Mesenchymal stem cell (in vitro differentiated cells and primary cell): ENCODE data around the gene MB21D2.

Experiments
- DNase-seq: peaks from one replicate; pipeline ENCODE4 v3.0.0-alpha.2; 2013
- H2AFZ ChIP-seq: one replicate; pipeline ENCODE4 v1.6.1; 2013; ENCODE audit warnings: low read depth, mild to moderate bottlenecking, control low read depth, inconsistent platforms, low read length, moderate library complexity
- H2AK5ac ChIP-seq: 2 replicates; pipeline ENCODE4 v1.6.1; 2013; ENCODE audit warnings: low read length, moderate library complexity, mild to moderate bottlenecking, inconsistent platforms; ENCODE audit not compliant: severe bottlenecking
- H2BK120ac ChIP-seq: one replicate; pipeline ENCODE4 v1.6.1; 2013; ENCODE audit warnings: low read depth, mild to moderate bottlenecking, inconsistent platforms, low read length, moderate library complexity
- H2BK12ac ChIP-seq, 2 experiments: one replicate each; pipeline ENCODE4 v1.6.1; 2013; ENCODE audit warnings: inconsistent platforms in 2 of 2, low read length in 2 of 2, mild to moderate bottlenecking in 2 of 2, moderate library complexity in 2 of 2, control low read depth in 1 of 2
- H2BK15ac ChIP-seq: one replicate; pipeline ENCODE4 v1.6.1; 2013; ENCODE audit warnings: mild to moderate bottlenecking, low read depth, inconsistent platforms; ENCODE audit not compliant: poor library complexity, severe bottlenecking
- H2BK5ac ChIP-seq: 2 replicates; pipeline ENCODE4 v1.6.1; 2013; ENCODE audit warnings: low read depth, mild to moderate bottlenecking, low read length, control low read depth, inconsistent platforms; ENCODE audit not compliant: poor library complexity, severe bottlenecking
- H3K14ac ChIP-seq, 2 experiments: one replicate each; pipeline ENCODE4 v1.6.1; 2013; ENCODE audit warnings: inconsistent platforms in 2 of 2, low read length in 2 of 2, control low read depth in 1 of 2, mild to moderate bottlenecking in 1 of 2, moderate library complexity in 1 of 2
- H3K18ac ChIP-seq, 2 experiments: one replicate each; pipeline ENCODE4 v1.6.1; 2013; ENCODE audit warnings: inconsistent platforms in 2 of 2, low read length in 2 of 2, control low read depth in 1 of 2, low read depth in 1 of 2, mild to moderate bottlenecking in 1 of 2
- H3K23ac ChIP-seq, 2 experiments: one replicate each; pipeline ENCODE4 v1.6.1; 2013; ENCODE audit warnings: inconsistent platforms in 2 of 2, low read length in 2 of 2, mild to moderate bottlenecking in 2 of 2, moderate library complexity in 2 of 2, control low read depth in 1 of 2
- H3K27ac ChIP-seq: 2 replicates; pipeline ENCODE4 v1.5.1; 2013; ENCODE audit warnings: mild to moderate bottlenecking, moderate library complexity, low read length, control low read depth, inconsistent platforms; ENCODE audit not compliant: poor library complexity, severe bottlenecking
- H3K27me3 ChIP-seq, 2 experiments: 2 replicates each; pipeline versions ENCODE4 v1.6.1 to v1.7.0; 2013; ENCODE audit warnings: low read length in 2 of 2, mild to moderate bottlenecking in 2 of 2, moderate library complexity in 2 of 2, control low read depth in 1 of 2, inconsistent platforms in 1 of 2; ENCODE audit not compliant: control insufficient read depth in 1 of 2, insufficient read depth in 1 of 2
- H3K36me3 ChIP-seq, 2 experiments: 2 replicates each; pipeline versions ENCODE4 v1.6.1 to v1.7.0; 2013; ENCODE audit warnings: low read length in 2 of 2, control low read depth in 1 of 2, inconsistent platforms in 1 of 2, low read depth in 1 of 2, mild to moderate bottlenecking in 1 of 2; ENCODE audit not compliant: insufficient read depth in 2 of 2, control insufficient read depth in 1 of 2
- H3K4ac ChIP-seq, 2 experiments: one replicate each; pipeline ENCODE4 v1.6.1; 2013; ENCODE audit warnings: inconsistent platforms in 2 of 2, low read length in 2 of 2, mild to moderate bottlenecking in 2 of 2, moderate library complexity in 2 of 2, control low read depth in 1 of 2, low read depth in 1 of 2
- H3K4me1 ChIP-seq: 2 replicates; pipeline ENCODE4 v1.6.1; 2013; ENCODE audit warnings: low read depth, low read length, control low read depth; ENCODE audit not compliant: control insufficient read depth, insufficient read depth
- H3K4me2 ChIP-seq: 2 replicates; pipeline ENCODE4 v1.6.1; 2013; ENCODE audit warnings: low read length, mild to moderate bottlenecking, inconsistent platforms; ENCODE audit not compliant: poor library complexity, severe bottlenecking
- H3K4me3 ChIP-seq, 2 experiments: 2 replicates each; pipeline versions ENCODE4 v1.5.1 to v1.7.0; 2013; ENCODE audit warnings: low read length in 2 of 2, mild to moderate bottlenecking in 2 of 2, control low read depth in 1 of 2, low read depth in 1 of 2; ENCODE audit not compliant: insufficient read depth in 1 of 2
- H3K79me1 ChIP-seq: replicated peaks from 2 replicates; pipeline ENCODE4 v1.6.1; 2013; ENCODE audit warnings: mild to moderate bottlenecking, control low read depth, low read length, inconsistent platforms; ENCODE audit not compliant: poor library complexity, severe bottlenecking
- H3K9ac ChIP-seq: 2 replicates; pipeline ENCODE4 v1.7.0; 2013; ENCODE audit warnings: mild to moderate bottlenecking, low read length, moderate library complexity
- H3K9me3 ChIP-seq: 2 replicates; pipeline ENCODE4 v1.7.0; 2013; ENCODE audit warnings: mild to moderate bottlenecking, low read length; ENCODE audit not compliant: control insufficient read depth
- H4K8ac ChIP-seq: one replicate; pipeline ENCODE4 v1.6.1; 2013; ENCODE audit warnings: inconsistent platforms, mild to moderate bottlenecking, low read length, moderate library complexity
- H4K91ac ChIP-seq: one replicate; pipeline ENCODE4 v1.6.1; 2013; ENCODE audit warnings: mild to moderate bottlenecking, low read length, inconsistent platforms
- WGBS: methylation state at CpG from one replicate; pipeline ENCODE4 v1.1.7; 2013; ENCODE audit warnings: mixed read lengths; 5-methylcytosine and 5-hydroxymethylcytosine counted together

Gene MB21D2

DNA sequence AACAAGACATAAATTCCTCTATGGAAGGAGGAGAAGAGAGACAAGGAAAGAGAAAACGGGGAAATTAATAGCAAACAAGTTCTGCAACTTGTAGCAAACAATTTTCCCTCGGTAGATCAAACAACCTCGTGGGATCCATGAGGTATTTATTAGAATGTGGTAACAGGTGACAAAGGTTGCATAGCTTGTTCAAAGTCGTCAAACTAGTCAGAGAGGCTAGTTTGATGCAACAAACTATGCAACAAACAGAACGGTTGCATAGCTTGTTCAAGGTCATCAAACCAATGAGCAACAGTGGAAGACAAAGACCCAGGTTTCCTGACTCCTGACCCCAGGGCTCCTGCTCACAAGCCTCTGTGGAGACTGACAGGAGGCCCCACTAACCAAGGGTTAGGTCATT is 20.7 kb downstream of the MB21D2 start:
- no peak overlapping the region for H3K4me3 ChIP-seq
- H3K27me3 ChIP-seq: no peaks in the 10 kb centered on the region
- H3K18ac ChIP-seq: no peak overlapping the region
- H3K27ac ChIP-seq: no peak overlapping the region
- no peaks in the 10 kb centered on the region for H3K9me3 ChIP-seq
- H2BK15ac ChIP-seq: no peak overlapping the region
- H4K8ac ChIP-seq: no peak overlapping the region
- no peak overlapping the region for H2BK120ac ChIP-seq
- no peak overlapping the region for H3K4ac ChIP-seq
- 94% methylated on average over 5 of the region's 5 CpGs for WGBS
- H3K4me1 ChIP-seq: peaks cover 8% of the 10 kb centered on the region
- H3K36me3 ChIP-seq: no peaks in the 10 kb centered on the region
- no peak overlapping the region for H3K23ac ChIP-seq
- no peak overlapping the region for H2BK12ac ChIP-seq
- no peak overlapping the region for H4K91ac ChIP-seq
- H2AFZ ChIP-seq: no peak overlapping the region
- H3K9ac ChIP-seq: no peak overlapping the region
- no peak overlapping the region for H3K14ac ChIP-seq
- no peak overlapping the region for H2BK5ac ChIP-seq
- no peak for DNase-seq
- no peak overlapping the region for H3K4me2 ChIP-seq
- peak overlapping the region; percentile 13 for H2AK5ac ChIP-seq
- H3K79me1 ChIP-seq: peaks cover 16% of the 10 kb centered on the region

DNA sequence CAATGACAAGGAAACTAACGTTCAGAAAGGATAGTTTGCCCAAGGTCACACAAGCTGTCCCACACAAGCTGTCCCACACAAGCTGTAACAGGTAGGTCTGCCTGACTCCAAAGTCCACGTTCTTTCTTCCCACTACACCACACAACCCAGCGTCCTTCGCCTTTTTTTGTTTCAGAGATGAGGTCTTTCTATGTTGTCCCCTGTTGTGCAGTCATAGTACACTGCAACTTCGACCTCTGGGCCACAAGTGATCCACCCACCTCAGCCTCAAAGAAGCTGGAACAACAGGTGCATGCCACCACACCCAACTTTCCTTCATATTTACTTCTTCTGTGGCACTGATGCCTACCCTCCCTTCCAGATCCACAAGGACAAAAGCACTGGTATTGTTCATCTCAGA is 21.4 kb downstream of the MB21D2 start:
- Histone ChIP-seq H3K23ac (no peak overlapping the region), H3K36me3 (no peaks in the 10 kb centered on the region), H3K4ac (no peak overlapping the region), H2AK5ac (no peak overlapping the region), H2AFZ (no peak overlapping the region), H3K27ac (no peak overlapping the region), H2BK5ac (no peak overlapping the region), H3K79me1 (peaks cover 17% of the 10 kb centered on the region), H2BK12ac (no peak overlapping the region), H3K18ac (no peak overlapping the region), H2BK15ac (no peak overlapping the region), H2BK120ac (no peak overlapping the region), H4K8ac (no peak overlapping the region), H3K27me3 (no peaks in the 10 kb centered on the region), H3K14ac (no peak overlapping the region), H4K91ac (no peak overlapping the region), H3K9ac (no peak overlapping the region), H3K4me1 (peaks cover 9% of the 10 kb centered on the region), H3K4me3 (no peak overlapping the region), H3K4me2 (no peak overlapping the region), H3K9me3 (no peaks in the 10 kb centered on the region)
- no peak for DNase-seq
- WGBS: 90% methylated on average over 5 of the region's 5 CpGs

- H3K23ac ChIP-seq: no peak overlapping the region
- WGBS: 68% methylated on average over 4 of the region's 5 CpGs
- no peak overlapping the region for H3K9ac ChIP-seq
- H3K4me2 ChIP-seq: no peak overlapping the region
- no peak overlapping the region for H3K4ac ChIP-seq
- H3K27ac ChIP-seq: no peak overlapping the region
- H3K4me1 ChIP-seq: peaks cover 11% of the 10 kb centered on the region
- H3K27me3 ChIP-seq: no peaks in the 10 kb centered on the region
- no peak overlapping the region for H2BK5ac ChIP-seq
- peaks cover 19% of the 10 kb centered on the region for H3K79me1 ChIP-seq
- H3K14ac ChIP-seq: no peak overlapping the region
- peak overlapping the region in 1 of 2 experiments; percentile 9 for H3K18ac ChIP-seq
- no peaks in the 10 kb centered on the region for H3K9me3 ChIP-seq
- no peak overlapping the region for H4K91ac ChIP-seq
- no peaks in the 10 kb centered on the region for H3K36me3 ChIP-seq
- H4K8ac ChIP-seq: no peak overlapping the region
- peak overlapping the region; percentile 9 for H2BK120ac ChIP-seq
- H2AFZ ChIP-seq: no peak overlapping the region
- H2AK5ac ChIP-seq: peak overlapping the region; percentile 54
- no peak for DNase-seq
- no peak overlapping the region for H2BK15ac ChIP-seq
- H2BK12ac ChIP-seq: no peak overlapping the region
- H3K4me3 ChIP-seq: no peak overlapping the region
These were observed 23.0 kb downstream of the MB21D2 start for GRCh38 chr3:192894676-192895075.

DNA sequence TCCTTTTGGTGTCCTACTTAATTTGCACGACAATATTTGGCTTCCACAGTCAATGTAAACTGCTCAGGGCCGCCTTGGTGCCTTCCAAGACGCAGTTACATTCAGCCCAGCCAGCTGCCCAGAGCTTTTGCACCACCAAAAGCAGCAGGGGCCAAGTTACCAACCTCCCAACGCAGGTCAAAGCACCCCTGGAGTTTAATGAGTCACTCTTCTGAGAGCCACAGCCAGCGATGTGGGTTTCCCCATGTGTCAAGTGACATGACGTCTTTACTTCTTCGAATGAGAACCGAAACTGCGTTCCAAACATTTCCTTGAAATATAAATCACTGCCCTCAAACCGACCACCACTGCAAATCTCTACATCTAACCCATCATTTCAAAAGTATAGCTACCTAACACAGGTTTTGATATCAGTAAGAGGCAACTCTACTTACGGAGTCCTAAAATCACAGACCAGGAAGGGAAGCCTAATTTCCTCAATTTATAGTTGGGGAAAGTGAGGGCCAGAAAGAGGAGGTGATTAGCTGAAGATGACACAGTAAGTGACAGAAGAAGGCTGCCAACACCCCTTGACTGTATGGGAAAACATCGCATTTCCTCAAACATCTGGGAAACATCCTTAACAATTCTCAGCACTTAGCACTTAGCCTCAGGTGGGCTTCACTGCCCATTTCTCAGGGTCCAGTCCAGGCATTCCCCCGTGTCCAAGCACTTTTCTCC is 24.5 kb downstream of the MB21D2 start:
- Histone ChIP-seq H2AK5ac (peak overlapping the region; percentile 81), H3K14ac (no peak overlapping the region), H2BK12ac (peak overlapping the region; percentile 57 to 69), H4K8ac (no peak overlapping the region), H3K27me3 (no peaks in the 10 kb centered on the region), H3K9ac (peak overlapping the region; percentile 53), H3K4me1 (peaks cover 14% of the 10 kb centered on the region), H2BK15ac (no peak overlapping the region), H4K91ac (peak overlapping the region; percentile 30), H3K18ac (peak overlapping the region; percentile 31 to 46), H3K27ac (peak overlapping the region; percentile 43), H2AFZ (no peak overlapping the region), H3K36me3 (no peaks in the 10 kb centered on the region), H3K9me3 (no peaks in the 10 kb centered on the region), H3K79me1 (peaks cover 16% of the 10 kb centered on the region), H3K23ac (no peak overlapping the region), H2BK5ac (no peak overlapping the region), H3K4me2 (peak overlapping the region; percentile 6), H3K4ac (peak overlapping the region in 1 of 2 experiments; percentile 1), H2BK120ac (no peak overlapping the region), H3K4me3 (no peak overlapping the region)
- peak; percentile 98 for DNase-seq
- 10% methylated on average over 12 of the region's 13 CpGs for WGBS
